CD8-positive, alpha-beta memory T cell (primary cell): Measurements from ENCODE around the gene STX1A. TPM values are rescaled to one million over a fixed set of nuclear protein-coding genes. Genes with fewer than 3 reads are reported as not detected.

Experiments
- CTCF ChIA-PET: fragments of 350-600 bp; sonication (Branson Sonifier 250); formaldehyde crosslinking; loops from one replicate; lab custom pipeline; 2021; ENCODE audit warnings: antibody characterized with exemption; lab: Charles Lee
- POLR2A ChIA-PET: fragments of 350-600 bp; sonication (Branson Sonifier 250); formaldehyde crosslinking; loops from one replicate; lab custom pipeline; 2021; ENCODE audit warnings: antibody characterized with exemption; lab: Charles Lee
- DNase-seq, 5 donors: peaks; one replicate each; pipeline versions ENCODE4 v3.0.0 to v3.0.0-alpha.2; 2020 to 2022; ENCODE audit warnings: mixed read lengths in 1 of 5
- H3K27ac ChIP-seq: one replicate; pipeline ENCODE4 v1.7.0; 2013; ENCODE audit warnings: low read depth, mild to moderate bottlenecking, low read length, moderate library complexity
- H3K27me3 ChIP-seq: 2 replicates; pipeline ENCODE4 v1.7.0; 2013; ENCODE audit warnings: low read length, mild to moderate bottlenecking; ENCODE audit not compliant: insufficient read depth, poor library complexity, severe bottlenecking
- H3K36me3 ChIP-seq: 2 replicates; pipeline ENCODE4 v1.7.0; 2013; ENCODE audit warnings: mild to moderate bottlenecking, low read length, moderate library complexity; ENCODE audit not compliant: insufficient read depth
- H3K4me1 ChIP-seq: 2 replicates; pipeline ENCODE4 v1.7.0; 2013; ENCODE audit warnings: mild to moderate bottlenecking, low read length, moderate library complexity; ENCODE audit not compliant: insufficient read depth
- H3K4me3 ChIP-seq: 2 replicates; pipeline ENCODE4 v1.7.0; 2013; ENCODE audit warnings: mild to moderate bottlenecking, low read length
- H3K9me3 ChIP-seq: 2 replicates; pipeline ENCODE4 v1.7.0; 2013; ENCODE audit warnings: mild to moderate bottlenecking, low read length
- H3K27ac Mint-ChIP-seq, 8 donors: one replicate each; pipeline ENCODE4 v1.8.0; 2020 to 2021; ENCODE audit warnings: mixed read lengths in 8 of 8, mild to moderate bottlenecking in 6 of 8, inconsistent platforms in 3 of 8, moderate library complexity in 3 of 8
- H3K27me3 Mint-ChIP-seq, 2 donors: one replicate each; pipeline ENCODE4 v1.8.0; 2020 to 2021; ENCODE audit warnings: mixed read lengths in 2 of 2, mild to moderate bottlenecking in 1 of 2, moderate library complexity in 1 of 2
- H3K36me3 Mint-ChIP-seq, 3 donors: one replicate each; pipeline ENCODE4 v1.8.0; 2020 to 2021; ENCODE audit warnings: mixed read lengths in 3 of 3, inconsistent platforms in 1 of 3, mild to moderate bottlenecking in 1 of 3
- H3K4me1 Mint-ChIP-seq, 3 donors: one replicate each; pipeline ENCODE4 v1.8.0; 2020 to 2021; ENCODE audit warnings: mixed read lengths in 3 of 3, inconsistent platforms in 1 of 3, mild to moderate bottlenecking in 1 of 3
- H3K4me3 Mint-ChIP-seq, 7 donors: one replicate each; pipeline ENCODE4 v1.8.0; 2020 to 2021; ENCODE audit warnings: mixed read lengths in 7 of 7, mild to moderate bottlenecking in 6 of 7, moderate library complexity in 4 of 7, inconsistent platforms in 2 of 7
- H3K9me3 Mint-ChIP-seq, 5 donors: one replicate each; pipeline ENCODE4 v1.8.0; 2020 to 2022; ENCODE audit warnings: mixed read lengths in 5 of 5, mild to moderate bottlenecking in 3 of 5, moderate library complexity in 2 of 5, inconsistent platforms in 1 of 5
- polyA plus RNA-seq: library from polyadenylated mRNA; unstranded; fragments of 300-500 nt; fragmentation: Illumina TruSeq; gene quantifications from one replicate; pipeline ENCODE4 v1.2.3, GENCODE V29; 2021
- total RNA-seq, 2 experiments: library from RNA; stranded (reverse); gene quantifications; one replicate each; pipeline ENCODE4 v1.2.3, GENCODE V29; 2021

Gene STX1A
- total and polyA plus RNA-seq, 3 experiments from 2014 or later = 1.5 to 18.8 (median 18.4) TPM

GRCh38 chr7:73749931-73750776, 30.7 kb upstream of the STX1A start:
- H3K27me3 ChIP-seq = no peaks in the 10 kb centered on the region
- no peaks in the 10 kb centered on the region for H3K9me3 ChIP-seq
- no peaks in the 10 kb centered on the region for H3K4me1 Mint-ChIP-seq
- H3K27ac ChIP-seq = no peak overlapping the region
- H3K36me3 ChIP-seq = no peaks in the 10 kb centered on the region
- no peak for DNase-seq
- POLR2A ChIA-PET = no interaction called here
- no peaks in the 10 kb centered on the region for H3K4me1 ChIP-seq
- H3K9me3 Mint-ChIP-seq = no peaks in the 10 kb centered on the region
- peaks cover 8 to 26% of the 10 kb centered on the region in 2 donors for H3K27me3 Mint-ChIP-seq
- H3K4me3 ChIP-seq = no peak overlapping the region
- no peaks in the 10 kb centered on the region for H3K36me3 Mint-ChIP-seq
- CTCF ChIA-PET = no interaction called here
- peak overlapping the region in 1 of 8 donors; percentile 23 for H3K27ac Mint-ChIP-seq
- H3K4me3 Mint-ChIP-seq = no peak overlapping the region

- Histone ChIP-seq H3K4me1 (no peaks in the 10 kb centered on the region), H3K4me3 (no peak overlapping the region), H3K36me3 (no peaks in the 10 kb centered on the region), H3K9me3 (no peaks in the 10 kb centered on the region), H3K27me3 (no peaks in the 10 kb centered on the region), H3K27ac (no peak overlapping the region)
- Mint-ChIP-seq H3K36me3 (no peaks in the 10 kb centered on the region), H3K27me3 (peaks cover 5 to 16% of the 10 kb centered on the region in 2 donors), H3K9me3 (no peaks in the 10 kb centered on the region), H3K4me1 (no peaks in the 10 kb centered on the region), H3K4me3 (no peak overlapping the region), H3K27ac (no peak overlapping the region)
- DNase-seq = no peak
- ChIA-PET CTCF (no interaction called here), POLR2A (no interaction called here)
Measured at GRCh38 chr7:73746378-73746777, 26.9 kb upstream of the STX1A start.

- Mint-ChIP-seq H3K4me3 (no peak overlapping the region), H3K27ac (peak overlapping the region in 1 of 8 donors; percentile 12), H3K4me1 (peaks cover under 1 to 8% (median 2%) of the 10 kb centered on the region in 3 donors), H3K36me3 (no peaks in the 10 kb centered on the region), H3K9me3 (no peaks in the 10 kb centered on the region), H3K27me3 (peaks cover 0 to 2% of the 10 kb centered on the region in 2 donors)
- Histone ChIP-seq H3K36me3 (no peaks in the 10 kb centered on the region), H3K4me3 (no peak overlapping the region), H3K9me3 (no peaks in the 10 kb centered on the region), H3K4me1 (peaks cover 5% of the 10 kb centered on the region), H3K27ac (no peak overlapping the region), H3K27me3 (no peaks in the 10 kb centered on the region)
- no peak for DNase-seq
- ChIA-PET CTCF (no interaction called here), POLR2A (no interaction called here)
Measured at GRCh38 chr7:73742753-73743641, 23.5 kb upstream of the STX1A start.

GRCh38 chr7:73742338-73742752, 22.9 kb upstream of the STX1A start:
- H3K36me3 Mint-ChIP-seq = no peaks in the 10 kb centered on the region
- no peaks in the 10 kb centered on the region for H3K27me3 ChIP-seq
- peaks cover 2% of the 10 kb centered on the region for H3K36me3 ChIP-seq
- ChIA-PET CTCF (no interaction called here), POLR2A (no interaction called here)
- no peaks in the 10 kb centered on the region for H3K9me3 ChIP-seq
- peaks cover 0 to 2% of the 10 kb centered on the region in 2 donors for H3K27me3 Mint-ChIP-seq
- H3K27ac ChIP-seq = no peak overlapping the region
- H3K9me3 Mint-ChIP-seq = no peaks in the 10 kb centered on the region
- H3K4me3 ChIP-seq = no peak overlapping the region
- H3K4me1 ChIP-seq = peaks cover 9% of the 10 kb centered on the region
- peaks cover 5 to 14% (median 7%) of the 10 kb centered on the region in 3 donors for H3K4me1 Mint-ChIP-seq
- H3K4me3 Mint-ChIP-seq = no peak overlapping the region
- H3K27ac Mint-ChIP-seq = peak overlapping the region in 1 of 8 donors; percentile 93
- DNase-seq = no peak

GRCh38 chr7:73741600-73741999, 22.1 kb upstream of the STX1A start:
- no peak for DNase-seq
- Histone ChIP-seq H3K4me1 (peaks cover 9% of the 10 kb centered on the region), H3K4me3 (no peak overlapping the region), H3K27me3 (no peaks in the 10 kb centered on the region), H3K27ac (no peak overlapping the region), H3K36me3 (peaks cover 7% of the 10 kb centered on the region), H3K9me3 (no peaks in the 10 kb centered on the region)
- CTCF ChIA-PET = no interaction called here
- Mint-ChIP-seq H3K4me3 (peak overlapping the region in 1 of 7 donors; percentile 2), H3K36me3 (peaks cover 0 to 7% (median 0%) of the 10 kb centered on the region in 3 donors), H3K27ac (peak overlapping the region in 3 of 8 donors; percentile 17 to 60 (median 19)), H3K27me3 (peaks cover 0 to 2% of the 10 kb centered on the region in 2 donors), H3K4me1 (peaks cover 5 to 16% (median 9%) of the 10 kb centered on the region in 3 donors), H3K9me3 (no peaks in the 10 kb centered on the region)
- POLR2A ChIA-PET = no interaction called here

GRCh38 chr7:73740771-73741170, 21.3 kb upstream of the STX1A start:
- Mint-ChIP-seq H3K9me3 (no peaks in the 10 kb centered on the region), H3K4me3 (peak overlapping the region; percentile 23 to 90 (median 40)), H3K4me1 (peaks cover 5 to 16% (median 9%) of the 10 kb centered on the region in 3 donors), H3K36me3 (peaks cover 0 to 10% (median 0%) of the 10 kb centered on the region in 3 donors), H3K27ac (peak overlapping the region in 4 of 8 donors; percentile 54 to 73 (median 66)), H3K27me3 (peaks cover 0 to 2% of the 10 kb centered on the region in 2 donors)
- peaks cover 7% of the 10 kb centered on the region for H3K36me3 ChIP-seq
- peaks cover 9% of the 10 kb centered on the region for H3K4me1 ChIP-seq
- DNase-seq = no peak
- H3K27me3 ChIP-seq = no peaks in the 10 kb centered on the region
- H3K9me3 ChIP-seq = no peaks in the 10 kb centered on the region
- ChIA-PET CTCF (interaction anchor here (0.9 to 9.3 kb wide), 2 partner anchors 134 to 175 kb away, joined by 3 to 104 read pairs; no protein-coding TSS in a partner anchor), POLR2A (no interaction called here)
- H3K27ac ChIP-seq = no peak overlapping the region
- H3K4me3 ChIP-seq = no peak overlapping the region

- POLR2A ChIA-PET = interaction anchor here (0.7 kb wide), 1 partner anchor 551 kb away, joined by 9 read pairs; no protein-coding TSS in a partner anchor
Measured at GRCh38 chr7:73740212-73740611, 20.7 kb upstream of the STX1A start.

More at GRCh38 chr7:73740212-73740611, 20.7 kb upstream of the STX1A start:
- no peak overlapping the region for H3K4me3 ChIP-seq
- H3K4me1 ChIP-seq = peaks cover 9% of the 10 kb centered on the region
- H3K27me3 Mint-ChIP-seq = peaks cover 0 to 2% of the 10 kb centered on the region in 2 donors
- H3K36me3 ChIP-seq = peaks cover 7% of the 10 kb centered on the region
- no peak for DNase-seq
- H3K36me3 Mint-ChIP-seq = peaks cover 0 to 10% (median 0%) of the 10 kb centered on the region in 3 donors
- H3K27me3 ChIP-seq = no peaks in the 10 kb centered on the region
- H3K9me3 ChIP-seq = no peaks in the 10 kb centered on the region
- peak overlapping the region; percentile 23 to 90 (median 40) for H3K4me3 Mint-ChIP-seq
- H3K27ac Mint-ChIP-seq = peak overlapping the region in 4 of 8 donors; percentile 54 to 75 (median 70)
- peaks cover 5 to 16% (median 9%) of the 10 kb centered on the region in 3 donors for H3K4me1 Mint-ChIP-seq
- H3K9me3 Mint-ChIP-seq = no peaks in the 10 kb centered on the region
- H3K27ac ChIP-seq = no peak overlapping the region
- CTCF ChIA-PET = interaction anchor here (0.9 to 9.3 kb wide), 3 partner anchors 116 to 174 kb away, joined by 3 to 104 read pairs (median 4); no protein-coding TSS in a partner anchor
